AG04449 (cell line): ENCODE results near the gene NLRP6.
A peak's percentile ranks its signal among the peaks of the same experiment; 100 is the strongest.
"Not testable (repeated sequence)": the region's sequence is repeated elsewhere in the genome, so short reads cannot be mapped to it uniquely, and the experiment has no call there.

ENCODE experiments used
- CTCF ChIA-PET: fragments of 350-600 bp; formaldehyde crosslinking; extraction: SDS; loops from one replicate; lab custom pipeline; 2021; ENCODE audit warnings: antibody characterized with exemption; lab: Yijun Ruan, JAX
- POLR2A ChIA-PET: fragments of 400-600, 350-600 bp; formaldehyde crosslinking; extraction: SDS; loops from one replicate; lab custom pipeline; 2020; ENCODE audit warnings: antibody characterized with exemption, inconsistent platforms; lab: Yijun Ruan, JAX
- DNase-seq: peaks from one replicate; pipeline ENCODE4 v3.0.0-alpha.2; 2010; ENCODE audit warnings: low read depth, low spot score
- H3K4me3 ChIP-seq: 2 replicates; pipeline ENCODE4 v1.5.1; 2011; ENCODE audit warnings: low read depth, mild to moderate bottlenecking, control low read depth, low read length
- CTCF ChIP-seq: IDR thresholded peaks from one replicate; pipeline ENCODE4 v1.5.1; 2011; ENCODE audit warnings: mild to moderate bottlenecking, moderate library complexity, low read length, control low read depth, inconsistent platforms; ENCODE audit not compliant: insufficient read depth; ENCODE audit errors: missing control alignments

The NLRP6 gene

GRCh38 chr11:316031-316701, 38.0 kb downstream of the NLRP6 start:
- CTCF ChIA-PET, result interaction anchor here (1.2 to 4.5 kb wide), 9 partner anchors 10 to 133 kb away, joined by 3 to 45 read pairs (median 9); partner anchors contain the start of gene IFITM2
- no peak for TF ChIP-seq CTCF
- POLR2A ChIA-PET, result interaction anchor here (1.8 kb wide), 1 partner anchor 40 kb away, joined by 7 read pairs; no protein-coding TSS in a partner anchor
- DNase-seq, result no peak
- peak overlapping the region; percentile 12; the same call in 1 of the 2 replicates for H3K4me3 ChIP-seq

GRCh38 chr11:316891-317301, 38.7 kb downstream of the NLRP6 start:
- TF ChIP-seq CTCF, result no peak
- no peak for DNase-seq
- CTCF ChIA-PET, result interaction anchor here (0.8 to 4.5 kb wide), 12 partner anchors 8 to 132 kb away, joined by 3 to 45 read pairs (median 8); partner anchors contain the start of gene IFITM2
- POLR2A ChIA-PET, result interaction anchor here (1.1 to 1.8 kb wide), 2 partner anchors 9 to 39 kb away, joined by 3 to 7 read pairs; partner anchors contain the start of gene IFITM2
- H3K4me3 ChIP-seq, result no peak overlapping the region

- DNase-seq, result not testable (repeated sequence)
- ChIA-PET POLR2A (interaction anchor here (1.1 to 1.8 kb wide), 2 partner anchors 10 to 38 kb away, joined by 3 to 7 read pairs; partner anchors contain the start of gene IFITM2), CTCF (interaction anchor here (0.8 to 4.5 kb wide), 10 partner anchors 9 to 131 kb away, joined by 3 to 45 read pairs (median 10); partner anchors contain the start of gene IFITM2)
- peak overlapping the region; percentile 38 for H3K4me3 ChIP-seq
Observed at GRCh38 chr11:317668-318404, 39.6 kb downstream of the NLRP6 start.

- peak overlapping the region; percentile 57 for H3K4me3 ChIP-seq
- ChIA-PET CTCF (interaction anchor here (1.4 to 4.5 kb wide), 4 partner anchors 9 to 36 kb away, joined by 6 to 45 read pairs (median 11); partner anchors contain the start of gene IFITM2), POLR2A (interaction anchor here (1.8 kb wide), 1 partner anchor 37 kb away, joined by 7 read pairs; no protein-coding TSS in a partner anchor)
- not testable (repeated sequence) for DNase-seq
Observed at GRCh38 chr11:318405-319120, 40.4 kb downstream of the NLRP6 start.

- ChIA-PET CTCF (interaction anchor here (1.3 to 1.4 kb wide), 3 partner anchors 10 to 13 kb away, joined by 4 to 6 read pairs (median 6); no protein-coding TSS in a partner anchor), POLR2A (interaction anchor here (1.5 kb wide), 1 partner anchor 36 kb away, joined by 3 read pairs; no protein-coding TSS in a partner anchor)
- DNase-seq, result not testable (repeated sequence)
- H3K4me3 ChIP-seq, result peak overlapping the region; percentile 71
Observed at GRCh38 chr11:319121-319887, 41.1 kb downstream of the NLRP6 start.

- POLR2A ChIA-PET, result interaction anchor here (1.5 kb wide), 1 partner anchor 36 kb away, joined by 3 read pairs; no protein-coding TSS in a partner anchor
- H3K4me3 ChIP-seq, result peak overlapping the region; percentile 82
- CTCF ChIA-PET, result interaction anchor here (1.3 to 1.4 kb wide), 3 partner anchors 10 to 14 kb away, joined by 4 to 6 read pairs (median 6); no protein-coding TSS in a partner anchor
- not testable (repeated sequence) for DNase-seq
Observed at GRCh38 chr11:319888-320273, 41.7 kb downstream of the NLRP6 start.

- no peak overlapping the region for H3K4me3 ChIP-seq
- CTCF ChIA-PET, result interaction anchor here (1.1 kb wide), 1 partner anchor 21 kb away, joined by 3 read pairs; no protein-coding TSS in a partner anchor
- no peak for DNase-seq
- POLR2A ChIA-PET, result no interaction called here
- no peak for TF ChIP-seq CTCF
Observed at GRCh38 chr11:324156-324555, 45.9 kb downstream of the NLRP6 start.

- H3K4me3 ChIP-seq, DNase-seq, POLR2A ChIA-PET: not testable (repeated sequence)
- CTCF ChIA-PET, result interaction anchor here (1.1 kb wide), 1 partner anchor 20 kb away, joined by 3 read pairs; no protein-coding TSS in a partner anchor
Observed at GRCh38 chr11:324593-325517, 46.6 kb downstream of the NLRP6 start.
